K562 (cell line): ENCODE measurements around the gene TOM1L2. TPM values are rescaled to one million over a fixed set of nuclear protein-coding genes. Genes with fewer than 3 reads are reported as not detected.

Experiments used
- CBFA2T2 ChIP-seq: fragments of 450-650 bp; conservative IDR thresholded peaks from 2 replicates; pipeline ENCODE4 v1.6.1; 2017; ENCODE audit warnings: mild to moderate bottlenecking
- MEF2D ChIP-seq: conservative IDR thresholded peaks from 2 replicates; pipeline ENCODE4 v1.6.1; 2016; ENCODE audit warnings: low read depth, missing genetic modification characterization, missing compliant biosample characterization
- POLR2A ChIP-seq: fragments of 450-650 bp; conservative IDR thresholded peaks from 2 replicates; pipeline ENCODE4 v1.6.1; 2016
- RBM22 ChIP-seq: fragments of 200-400 bp; formaldehyde crosslinking; IDR thresholded peaks from 2 replicates; pipeline ENCODE4 v1.6.1; 2018; ENCODE audit warnings: low read length, low read depth; ENCODE audit not compliant: poor library complexity, severe bottlenecking
- ZNF184 ChIP-seq: sonication (generic); formaldehyde crosslinking; IDR thresholded peaks from 2 replicates; pipeline ENCODE4 v1.5.0; 2020; ENCODE audit warnings: missing genetic modification reagents
- ZNF23 ChIP-seq: fragments of 250-450 bp; sonication (Bioruptor Pico); IDR thresholded peaks from 2 replicates; pipeline ENCODE4 v1.4.0; 2020; ENCODE audit warnings: mild to moderate bottlenecking
- ZNF696 ChIP-seq: fragments of 250-450 bp; sonication (Bioruptor Pico); conservative IDR thresholded peaks from 2 replicates; pipeline ENCODE4 v1.4.0; 2020; ENCODE audit warnings: mild to moderate bottlenecking, moderate library complexity
- polyA plus RNA-seq, 8 experiments: library from polyadenylated mRNA; depleted of rRNA in 4 of 8; stranded (reverse) in 5 of 8; unstranded in 3 of 8; fragments of >200 nt; fragmentation: Nextera tagmentation in 2 of 8; fragmentation: Illumina TruSeq in 1 of 8; extraction: Ambion mirVana in 2 of 8; extraction: Trizol in 1 of 8; gene quantifications; 2 replicates each; pipeline versions ENCODE4 v1.2.1 to v1.2.3, GENCODE V29; 2011 to 2014; ENCODE audit warnings: inconsistent platforms in 1 of 8, missing spikeins in 1 of 8
- total RNA-seq, 7 experiments: library from RNA; depleted of rRNA in 6 of 7; stranded (reverse); fragments of >200 nt in 6 of 7; fragmentation: Illumina TruSeq in 2 of 7; extraction: Trizol in 2 of 7; gene quantifications; 2 replicates each; pipeline versions ENCODE4 v1.2.1 to v1.2.3, GENCODE V29; 2011 to 2021; ENCODE audit warnings: low replicate concordance in 1 of 7
- TF ChIP-seq, protein P1 (sequence below): fragments of 450-650 bp; formaldehyde crosslinking; IDR thresholded peaks from 2 replicates; pipeline ENCODE4 v1.4.0; 2022; ENCODE audit warnings: mild to moderate bottlenecking, moderate library complexity
- TF ChIP-seq, protein P2 (sequence below): sonication (generic); formaldehyde crosslinking; IDR thresholded peaks from 2 replicates; pipeline ENCODE4 v1.8.0; 2022; ENCODE audit warnings: missing genetic modification reagents, mild to moderate bottlenecking, borderline replicate concordance

Gene TOM1L2
- total and polyA plus RNA-seq, 9 of the 15 experiments (the other 6 are each of a cell fraction or from before 2014, with no cell fraction given) = 0.07 to 6.0 (median 2.5) TPM

DNA sequence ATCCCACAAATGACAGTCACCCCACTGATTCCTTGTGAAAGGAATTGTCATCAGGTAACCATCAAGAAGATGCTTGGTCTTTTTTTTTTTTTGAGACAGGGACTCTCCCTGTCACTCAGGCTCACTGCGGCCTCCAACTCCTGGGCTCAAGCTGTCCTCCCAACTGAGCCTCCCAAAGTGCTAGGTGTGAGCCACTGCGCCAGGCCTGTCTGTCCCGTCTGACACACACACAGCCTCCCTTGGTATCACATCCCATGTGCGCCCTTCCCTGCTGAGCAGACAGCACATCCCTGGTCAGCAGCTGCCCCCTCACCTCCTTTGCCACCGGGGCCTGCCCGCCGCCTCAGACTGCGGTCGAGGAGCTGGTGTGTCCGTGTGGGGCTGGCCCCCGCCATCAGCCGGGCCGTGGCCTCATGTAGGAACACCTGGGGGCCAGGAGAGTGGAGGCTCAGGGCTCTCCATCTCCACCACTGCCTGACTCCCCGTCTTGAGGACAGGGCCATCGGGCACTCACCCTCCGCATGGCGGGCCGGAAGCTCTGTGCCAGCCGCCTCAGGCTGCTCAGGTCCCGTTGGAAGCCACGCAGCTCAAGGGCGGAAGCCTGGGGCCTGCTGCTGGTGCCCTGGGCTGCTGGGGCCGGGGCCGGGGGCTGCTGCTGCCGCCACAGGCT, 159.0 kb downstream of the TOM1L2 start (continued):
- TF ChIP-seq, protein P1, sequence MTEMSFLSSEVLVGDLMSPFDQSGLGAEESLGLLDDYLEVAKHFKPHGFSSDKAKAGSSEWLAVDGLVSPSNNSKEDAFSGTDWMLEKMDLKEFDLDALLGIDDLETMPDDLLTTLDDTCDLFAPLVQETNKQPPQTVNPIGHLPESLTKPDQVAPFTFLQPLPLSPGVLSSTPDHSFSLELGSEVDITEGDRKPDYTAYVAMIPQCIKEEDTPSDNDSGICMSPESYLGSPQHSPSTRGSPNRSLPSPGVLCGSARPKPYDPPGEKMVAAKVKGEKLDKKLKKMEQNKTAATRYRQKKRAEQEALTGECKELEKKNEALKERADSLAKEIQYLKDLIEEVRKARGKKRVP (CRISPR knock-in tag) = no peak
- peak; percentile 8; the same call in 1 of the 2 replicates for TF ChIP-seq POLR2A
- TF ChIP-seq RBM22 = peak; percentile 92
- TF ChIP-seq ZNF696 (CRISPR knock-in tag) = no peak
- no peak for TF ChIP-seq ZNF184 (CRISPR knock-in tag)
- TF ChIP-seq ZNF23 (CRISPR knock-in tag) = no peak
- TF ChIP-seq CBFA2T2 = no peak
- TF ChIP-seq MEF2D = no peak
- TF ChIP-seq, protein P2, sequence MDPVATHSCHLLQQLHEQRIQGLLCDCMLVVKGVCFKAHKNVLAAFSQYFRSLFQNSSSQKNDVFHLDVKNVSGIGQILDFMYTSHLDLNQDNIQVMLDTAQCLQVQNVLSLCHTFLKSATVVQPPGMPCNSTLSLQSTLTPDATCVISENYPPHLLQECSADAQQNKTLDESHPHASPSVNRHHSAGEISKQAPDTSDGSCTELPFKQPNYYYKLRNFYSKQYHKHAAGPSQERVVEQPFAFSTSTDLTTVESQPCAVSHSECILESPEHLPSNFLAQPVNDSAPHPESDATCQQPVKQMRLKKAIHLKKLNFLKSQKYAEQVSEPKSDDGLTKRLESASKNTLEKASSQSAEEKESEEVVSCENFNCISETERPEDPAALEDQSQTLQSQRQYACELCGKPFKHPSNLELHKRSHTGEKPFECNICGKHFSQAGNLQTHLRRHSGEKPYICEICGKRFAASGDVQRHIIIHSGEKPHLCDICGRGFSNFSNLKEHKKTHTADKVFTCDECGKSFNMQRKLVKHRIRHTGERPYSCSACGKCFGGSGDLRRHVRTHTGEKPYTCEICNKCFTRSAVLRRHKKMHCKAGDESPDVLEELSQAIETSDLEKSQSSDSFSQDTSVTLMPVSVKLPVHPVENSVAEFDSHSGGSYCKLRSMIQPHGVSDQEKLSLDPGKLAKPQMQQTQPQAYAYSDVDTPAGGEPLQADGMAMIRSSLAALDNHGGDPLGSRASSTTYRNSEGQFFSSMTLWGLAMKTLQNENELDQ (CRISPR knock-in tag) = no peak
